Calu3 (cell line): ENCODE measurements around the gene DPY19L3. TPM values are rescaled to one million over a fixed set of nuclear protein-coding genes. Genes with fewer than 3 reads are reported as not detected.

Experiments
- BruUV-seq: library from RNA; stranded (reverse); fragments of 400-500 nt; replicated peaks from 2 replicates; lab custom pipeline; 2021; lab: Mats Ljungman, UMichigan
- CTCF ChIA-PET: fragments of 300-600 bp; sonication (Branson Sonifier 250); formaldehyde crosslinking; loops from one replicate; lab custom pipeline; 2022; ENCODE audit warnings: antibody characterized with exemption; lab: Charles Lee
- DNase-seq: peaks from one replicate; pipeline ENCODE4 v3.0.0; 2022
- H3K27ac Mint-ChIP-seq: one replicate; pipeline ENCODE4 v1.8.0; 2022; ENCODE audit warnings: mixed read lengths; ENCODE audit not compliant: unreplicated experiment
- H3K27me3 Mint-ChIP-seq: one replicate; pipeline ENCODE4 v1.8.0; 2022; ENCODE audit warnings: mixed read lengths; ENCODE audit not compliant: unreplicated experiment
- H3K36me3 Mint-ChIP-seq: one replicate; pipeline ENCODE4 v1.8.0; 2022; ENCODE audit warnings: mild to moderate bottlenecking, moderate library complexity, mixed read lengths; ENCODE audit not compliant: insufficient read depth, unreplicated experiment
- H3K4me1 Mint-ChIP-seq: one replicate; pipeline ENCODE4 v1.8.0; 2022; ENCODE audit warnings: mild to moderate bottlenecking, low read depth, mixed read lengths; ENCODE audit not compliant: unreplicated experiment
- H3K4me3 Mint-ChIP-seq: one replicate; pipeline ENCODE4 v1.8.0; 2022; ENCODE audit warnings: mild to moderate bottlenecking, low read depth, moderate library complexity, mixed read lengths; ENCODE audit not compliant: unreplicated experiment
- H3K9me3 Mint-ChIP-seq: one replicate; pipeline ENCODE4 v1.8.0; 2022; ENCODE audit warnings: low read depth, mixed read lengths; ENCODE audit not compliant: unreplicated experiment
- intact Hi-C: fragments of 100-400 bp; cut with micrococcal nuclease; formaldehyde crosslinking; loops from one replicate; pipeline ENCODE4 v1.10.0; 2022; ENCODE audit not compliant: unreplicated experiment
- total RNA-seq: library from RNA; stranded (reverse); gene quantifications from 2 replicates; pipeline ENCODE4 v1.2.3, GENCODE V29; 2022
- TF ChIP-seq, protein P1 (sequence below): fragments of 200-600 bp; IDR thresholded peaks from one replicate; pipeline ENCODE4 v1.8.0; 2022; ENCODE audit warnings: antibody characterized with exemption; ENCODE audit not compliant: unreplicated experiment

The DPY19L3 gene
- total RNA-seq, 1 experiment from 2014 or later, result 29.4 TPM

DNA sequence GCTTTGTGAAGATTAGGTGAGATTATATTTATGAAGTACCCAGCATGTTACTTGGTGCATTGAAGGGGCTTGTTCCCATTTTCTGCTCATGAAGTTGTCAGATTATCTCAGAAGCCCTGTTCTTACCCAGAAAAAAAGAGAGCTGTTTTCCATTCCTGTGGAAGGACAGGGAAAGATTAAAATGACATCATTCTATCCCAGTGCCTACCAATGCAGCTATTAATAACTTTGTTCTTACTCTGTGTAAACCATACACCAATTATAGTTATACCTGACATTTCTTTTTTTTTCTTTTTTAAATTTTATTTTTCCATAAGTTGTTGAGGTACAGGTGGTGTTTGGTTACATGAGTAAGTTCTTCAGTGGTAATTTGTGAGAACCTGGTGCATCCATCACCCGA, 41.5 kb upstream of the DPY19L3 start:
- Mint-ChIP-seq H3K4me1 (peaks cover 31% of the 10 kb centered on the region), H3K9me3 (no peaks in the 10 kb centered on the region), H3K27me3 (no peaks in the 10 kb centered on the region), H3K27ac (no peak overlapping the region), H3K4me3 (no peak overlapping the region), H3K36me3 (peaks cover 26% of the 10 kb centered on the region)
- CTCF ChIA-PET, result interaction anchor here (1.9 kb wide), 1 partner anchor 10 kb away, joined by 7 read pairs; no protein-coding TSS in a partner anchor
- intact Hi-C loops, result no loop called here
- BruUV-seq, result no TSS peak
- DNase-seq, result no peak
- TF ChIP-seq, protein P1, sequence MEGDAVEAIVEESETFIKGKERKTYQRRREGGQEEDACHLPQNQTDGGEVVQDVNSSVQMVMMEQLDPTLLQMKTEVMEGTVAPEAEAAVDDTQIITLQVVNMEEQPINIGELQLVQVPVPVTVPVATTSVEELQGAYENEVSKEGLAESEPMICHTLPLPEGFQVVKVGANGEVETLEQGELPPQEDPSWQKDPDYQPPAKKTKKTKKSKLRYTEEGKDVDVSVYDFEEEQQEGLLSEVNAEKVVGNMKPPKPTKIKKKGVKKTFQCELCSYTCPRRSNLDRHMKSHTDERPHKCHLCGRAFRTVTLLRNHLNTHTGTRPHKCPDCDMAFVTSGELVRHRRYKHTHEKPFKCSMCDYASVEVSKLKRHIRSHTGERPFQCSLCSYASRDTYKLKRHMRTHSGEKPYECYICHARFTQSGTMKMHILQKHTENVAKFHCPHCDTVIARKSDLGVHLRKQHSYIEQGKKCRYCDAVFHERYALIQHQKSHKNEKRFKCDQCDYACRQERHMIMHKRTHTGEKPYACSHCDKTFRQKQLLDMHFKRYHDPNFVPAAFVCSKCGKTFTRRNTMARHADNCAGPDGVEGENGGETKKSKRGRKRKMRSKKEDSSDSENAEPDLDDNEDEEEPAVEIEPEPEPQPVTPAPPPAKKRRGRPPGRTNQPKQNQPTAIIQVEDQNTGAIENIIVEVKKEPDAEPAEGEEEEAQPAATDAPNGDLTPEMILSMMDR, result no peak

- CTCF ChIA-PET, result interaction anchor here (0.9 kb wide), 1 partner anchor 58 kb away, joined by 3 read pairs; no protein-coding TSS in a partner anchor
- no peak overlapping the region for H3K27ac Mint-ChIP-seq
- H3K4me3 Mint-ChIP-seq, result no peak overlapping the region
- no TSS peak for BruUV-seq
- H3K9me3 Mint-ChIP-seq, result no peaks in the 10 kb centered on the region
- no peak for DNase-seq
- H3K4me1 Mint-ChIP-seq, result peaks cover 28% of the 10 kb centered on the region
- no peaks in the 10 kb centered on the region for H3K27me3 Mint-ChIP-seq
- H3K36me3 Mint-ChIP-seq, result peaks cover 36% of the 10 kb centered on the region
- intact Hi-C loops, result no loop called here
- TF ChIP-seq, protein P1, result no peak
Observed at GRCh38 chr19:32367063-32367462, 38.5 kb upstream of the DPY19L3 start.

DNA sequence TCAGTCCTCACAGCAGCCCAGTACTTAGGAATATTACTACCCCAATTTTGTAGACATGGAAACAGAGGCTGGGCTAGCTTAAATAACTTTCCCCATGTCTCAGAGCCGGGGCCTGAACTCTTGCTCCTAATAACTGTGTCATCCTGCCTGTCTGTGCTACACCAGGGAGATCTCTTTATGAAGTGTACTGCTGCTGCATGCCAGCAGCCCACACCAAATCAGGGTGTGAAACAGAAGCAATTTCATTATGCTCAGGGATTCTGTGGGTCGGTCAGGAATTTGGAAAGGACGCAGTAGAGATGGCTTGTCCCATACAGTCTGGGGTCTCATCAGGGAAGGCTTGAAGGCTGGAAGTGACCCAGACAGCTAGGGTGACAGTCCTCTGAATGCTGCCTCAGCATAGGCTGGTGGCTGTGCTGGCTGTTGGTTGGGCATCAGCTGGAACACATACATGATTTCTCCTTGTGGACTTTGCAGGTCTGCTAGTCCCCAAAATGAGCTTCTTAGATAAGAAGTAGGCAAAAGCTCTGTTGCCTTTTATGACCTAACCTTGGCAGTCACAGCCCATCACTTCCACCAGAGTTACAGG, 37.5 kb upstream of the DPY19L3 start:
- no peaks in the 10 kb centered on the region for H3K27me3 Mint-ChIP-seq
- CTCF ChIA-PET, result no interaction called here
- H3K36me3 Mint-ChIP-seq, result peaks cover 35% of the 10 kb centered on the region
- no peak for DNase-seq
- no peak overlapping the region for H3K4me3 Mint-ChIP-seq
- no peak overlapping the region for H3K27ac Mint-ChIP-seq
- intact Hi-C loops, result no loop called here
- no peaks in the 10 kb centered on the region for H3K9me3 Mint-ChIP-seq
- TF ChIP-seq, protein P1, result no peak
- peaks cover 28% of the 10 kb centered on the region for H3K4me1 Mint-ChIP-seq
- BruUV-seq, result no TSS peak

- Mint-ChIP-seq H3K4me1 (peaks cover 28% of the 10 kb centered on the region), H3K4me3 (no peak overlapping the region), H3K27ac (no peak overlapping the region), H3K36me3 (peaks cover 35% of the 10 kb centered on the region), H3K9me3 (no peaks in the 10 kb centered on the region), H3K27me3 (no peaks in the 10 kb centered on the region)
- BruUV-seq, result no TSS peak
- intact Hi-C loops, result no loop called here
- TF ChIP-seq, protein P1, result no peak
- CTCF ChIA-PET, result interaction anchor here (1.0 kb wide), 1 partner anchor 19 kb away, joined by 5 read pairs; no protein-coding TSS in a partner anchor
- DNase-seq, result no peak
Observed at GRCh38 chr19:32368787-32369186, 36.8 kb upstream of the DPY19L3 start.
